GM23338 (cell line): ENCODE data around the gene SLC37A4. TPM values are rescaled to one million over a fixed set of nuclear protein-coding genes. Genes with fewer than 3 reads are reported as not detected.
A peak's percentile ranks its signal among the peaks of the same experiment; 100 is the strongest.
"Not testable (repeated sequence)": the region's sequence is repeated elsewhere in the genome, so short reads cannot be mapped to it uniquely, and the experiment has no call there.

Experiments used
- ATAC-seq: fragments of 200-7000 bp; cut with Tn5 transposase; 3 replicates; pipeline ENCODE4 v1.9.1; 2020
- DNase-seq: peaks from one replicate; pipeline ENCODE4 v3.0.0-alpha.2; 2015; ENCODE audit warnings: low spot score
- H2AFZ ChIP-seq: fragments of 200-600 bp; sonication (generic); 2 replicates; pipeline ENCODE4 v1.8.0; 2016; ENCODE audit warnings: antibody characterized with exemption, mild to moderate bottlenecking, moderate library complexity
- H3F3A ChIP-seq: fragments of 200-600 bp; sonication (generic); replicated peaks from 2 replicates; pipeline ENCODE4 v1.8.0; 2017; ENCODE audit warnings: antibody characterized with exemption, mixed run types, low read depth
- H3K27ac ChIP-seq: fragments of 200-600 bp; sonication (generic); 2 replicates; pipeline ENCODE4 v1.6.1; 2016; ENCODE audit warnings: low read depth
- H3K27me3 ChIP-seq: fragments of 200-600 bp; sonication (generic); 2 replicates; pipeline ENCODE4 v1.8.0; 2016; ENCODE audit warnings: mild to moderate bottlenecking, mixed run types, moderate library complexity; ENCODE audit not compliant: insufficient read depth
- H3K36me3 ChIP-seq: fragments of 200-600 bp; sonication (generic); 2 replicates; pipeline ENCODE4 v1.8.0; 2016; ENCODE audit warnings: mild to moderate bottlenecking; ENCODE audit not compliant: insufficient read depth
- H3K4me1 ChIP-seq: fragments of 200-600 bp; sonication (generic); 2 replicates; pipeline ENCODE4 v1.8.0; 2016; ENCODE audit warnings: mild to moderate bottlenecking, moderate library complexity; ENCODE audit not compliant: insufficient read depth
- H3K4me2 ChIP-seq: fragments of 200-600 bp; sonication (generic); 2 replicates; pipeline ENCODE4 v1.7.1; 2017; ENCODE audit warnings: mixed run types
- H3K4me3 ChIP-seq: fragments of 200-600 bp; sonication (generic); 2 replicates; pipeline ENCODE4 v1.6.1; 2016; ENCODE audit warnings: mixed run types
- H3K79me2 ChIP-seq: fragments of 200-600 bp; sonication (generic); replicated peaks from 2 replicates; pipeline ENCODE4 v1.8.0; 2017; ENCODE audit warnings: mild to moderate bottlenecking; ENCODE audit not compliant: insufficient read depth
- H3K9me2 ChIP-seq: fragments of 200-600 bp; sonication (generic); 2 replicates; pipeline ENCODE4 v1.8.0; 2017; ENCODE audit not compliant: insufficient read depth
- H4K20me1 ChIP-seq: fragments of 200-600 bp; sonication (generic); replicated peaks from 2 replicates; pipeline ENCODE4 v1.8.0; 2017; ENCODE audit warnings: mild to moderate bottlenecking; ENCODE audit not compliant: insufficient read depth
- H3K27ac Mint-ChIP-seq: 2 replicates; pipeline ENCODE4 v1.8.0; 2020; ENCODE audit warnings: inconsistent platforms, mild to moderate bottlenecking, moderate library complexity, mixed read lengths
- H3K27me3 Mint-ChIP-seq: 3 replicates; pipeline ENCODE4 v1.8.0; 2022; ENCODE audit warnings: low read depth, mild to moderate bottlenecking, moderate library complexity, mixed read lengths, inconsistent platforms; ENCODE audit not compliant: insufficient read depth, poor library complexity
- H3K36me3 Mint-ChIP-seq: 3 replicates; pipeline ENCODE4 v1.8.0; 2021; ENCODE audit warnings: low read depth, mild to moderate bottlenecking, inconsistent platforms, moderate library complexity, mixed read lengths
- H3K4me1 Mint-ChIP-seq: 3 replicates; pipeline ENCODE4 v1.8.0; 2020; ENCODE audit warnings: mild to moderate bottlenecking, inconsistent platforms, mixed read lengths
- H3K4me3 Mint-ChIP-seq: 3 replicates; pipeline ENCODE4 v1.8.0; 2021; ENCODE audit warnings: moderate library complexity, mild to moderate bottlenecking, inconsistent platforms, mixed read lengths
- H3K9me3 Mint-ChIP-seq: 3 replicates; pipeline ENCODE4 v1.8.0; 2020; ENCODE audit warnings: moderate library complexity, mild to moderate bottlenecking, inconsistent platforms, mixed read lengths
- EZH2 ChIP-seq: fragments of 200-600 bp; sonication (generic); IDR thresholded peaks from one replicate; pipeline ENCODE4 v1.8.0; 2017; ENCODE audit warnings: antibody characterized with exemption, mild to moderate bottlenecking, low read depth; ENCODE audit not compliant: unreplicated experiment
- POLR2AphosphoS5 ChIP-seq: IDR thresholded peaks from 2 replicates; pipeline ENCODE4 v1.6.1; 2016; ENCODE audit warnings: antibody characterized with exemption, low read depth
- ZNF114 ChIP-seq: fragments of 250-450 bp; sonication (Bioruptor Pico); IDR thresholded peaks from 2 replicates; pipeline ENCODE4 v1.5.0; 2020; ENCODE audit warnings: mild to moderate bottlenecking, moderate library complexity
- polyA plus RNA-seq: library from polyadenylated mRNA; unstranded; fragments of >200 nt; fragmentation: Nextera tagmentation; extraction: Ambion mirVana; gene quantifications from 2 replicates; pipeline ENCODE4 v1.2.1, GENCODE V29; 2016
- total RNA-seq: library from RNA; depleted of rRNA; stranded (reverse); fragments of >200 nt; shearing (Covaris generic); gene quantifications from 2 replicates; pipeline ENCODE4 v1.2.3, GENCODE V29; 2014
- TF ChIP-seq, protein P1 (sequence below): fragments of 250-450 bp; sonication (Bioruptor Pico); IDR thresholded peaks from 2 replicates; pipeline ENCODE4 v1.5.0; 2020; ENCODE audit warnings: mild to moderate bottlenecking, moderate library complexity
- TF ChIP-seq, protein P2 (sequence below), 2 experiments: fragments of 200-600 bp in 1 of 2; sonication (generic) in 1 of 2; conservative IDR thresholded peaks; 2 replicates each; pipeline versions ENCODE4 v1.5.1 to v1.6.1; 2016 to 2017; ENCODE audit warnings: antibody characterized with exemption in 2 of 2, low read depth in 2 of 2, mild to moderate bottlenecking in 2 of 2, moderate library complexity in 1 of 2
- TF ChIP-seq, protein P3 (sequence below): IDR thresholded peaks from 2 replicates; pipeline ENCODE4 v1.6.1; 2016; ENCODE audit warnings: antibody characterized with exemption

Gene SLC37A4
- total and polyA plus RNA-seq, 2 experiments from 2014 or later, result 23.4 to 56.4 TPM

- TF ChIP-seq, protein P1, sequence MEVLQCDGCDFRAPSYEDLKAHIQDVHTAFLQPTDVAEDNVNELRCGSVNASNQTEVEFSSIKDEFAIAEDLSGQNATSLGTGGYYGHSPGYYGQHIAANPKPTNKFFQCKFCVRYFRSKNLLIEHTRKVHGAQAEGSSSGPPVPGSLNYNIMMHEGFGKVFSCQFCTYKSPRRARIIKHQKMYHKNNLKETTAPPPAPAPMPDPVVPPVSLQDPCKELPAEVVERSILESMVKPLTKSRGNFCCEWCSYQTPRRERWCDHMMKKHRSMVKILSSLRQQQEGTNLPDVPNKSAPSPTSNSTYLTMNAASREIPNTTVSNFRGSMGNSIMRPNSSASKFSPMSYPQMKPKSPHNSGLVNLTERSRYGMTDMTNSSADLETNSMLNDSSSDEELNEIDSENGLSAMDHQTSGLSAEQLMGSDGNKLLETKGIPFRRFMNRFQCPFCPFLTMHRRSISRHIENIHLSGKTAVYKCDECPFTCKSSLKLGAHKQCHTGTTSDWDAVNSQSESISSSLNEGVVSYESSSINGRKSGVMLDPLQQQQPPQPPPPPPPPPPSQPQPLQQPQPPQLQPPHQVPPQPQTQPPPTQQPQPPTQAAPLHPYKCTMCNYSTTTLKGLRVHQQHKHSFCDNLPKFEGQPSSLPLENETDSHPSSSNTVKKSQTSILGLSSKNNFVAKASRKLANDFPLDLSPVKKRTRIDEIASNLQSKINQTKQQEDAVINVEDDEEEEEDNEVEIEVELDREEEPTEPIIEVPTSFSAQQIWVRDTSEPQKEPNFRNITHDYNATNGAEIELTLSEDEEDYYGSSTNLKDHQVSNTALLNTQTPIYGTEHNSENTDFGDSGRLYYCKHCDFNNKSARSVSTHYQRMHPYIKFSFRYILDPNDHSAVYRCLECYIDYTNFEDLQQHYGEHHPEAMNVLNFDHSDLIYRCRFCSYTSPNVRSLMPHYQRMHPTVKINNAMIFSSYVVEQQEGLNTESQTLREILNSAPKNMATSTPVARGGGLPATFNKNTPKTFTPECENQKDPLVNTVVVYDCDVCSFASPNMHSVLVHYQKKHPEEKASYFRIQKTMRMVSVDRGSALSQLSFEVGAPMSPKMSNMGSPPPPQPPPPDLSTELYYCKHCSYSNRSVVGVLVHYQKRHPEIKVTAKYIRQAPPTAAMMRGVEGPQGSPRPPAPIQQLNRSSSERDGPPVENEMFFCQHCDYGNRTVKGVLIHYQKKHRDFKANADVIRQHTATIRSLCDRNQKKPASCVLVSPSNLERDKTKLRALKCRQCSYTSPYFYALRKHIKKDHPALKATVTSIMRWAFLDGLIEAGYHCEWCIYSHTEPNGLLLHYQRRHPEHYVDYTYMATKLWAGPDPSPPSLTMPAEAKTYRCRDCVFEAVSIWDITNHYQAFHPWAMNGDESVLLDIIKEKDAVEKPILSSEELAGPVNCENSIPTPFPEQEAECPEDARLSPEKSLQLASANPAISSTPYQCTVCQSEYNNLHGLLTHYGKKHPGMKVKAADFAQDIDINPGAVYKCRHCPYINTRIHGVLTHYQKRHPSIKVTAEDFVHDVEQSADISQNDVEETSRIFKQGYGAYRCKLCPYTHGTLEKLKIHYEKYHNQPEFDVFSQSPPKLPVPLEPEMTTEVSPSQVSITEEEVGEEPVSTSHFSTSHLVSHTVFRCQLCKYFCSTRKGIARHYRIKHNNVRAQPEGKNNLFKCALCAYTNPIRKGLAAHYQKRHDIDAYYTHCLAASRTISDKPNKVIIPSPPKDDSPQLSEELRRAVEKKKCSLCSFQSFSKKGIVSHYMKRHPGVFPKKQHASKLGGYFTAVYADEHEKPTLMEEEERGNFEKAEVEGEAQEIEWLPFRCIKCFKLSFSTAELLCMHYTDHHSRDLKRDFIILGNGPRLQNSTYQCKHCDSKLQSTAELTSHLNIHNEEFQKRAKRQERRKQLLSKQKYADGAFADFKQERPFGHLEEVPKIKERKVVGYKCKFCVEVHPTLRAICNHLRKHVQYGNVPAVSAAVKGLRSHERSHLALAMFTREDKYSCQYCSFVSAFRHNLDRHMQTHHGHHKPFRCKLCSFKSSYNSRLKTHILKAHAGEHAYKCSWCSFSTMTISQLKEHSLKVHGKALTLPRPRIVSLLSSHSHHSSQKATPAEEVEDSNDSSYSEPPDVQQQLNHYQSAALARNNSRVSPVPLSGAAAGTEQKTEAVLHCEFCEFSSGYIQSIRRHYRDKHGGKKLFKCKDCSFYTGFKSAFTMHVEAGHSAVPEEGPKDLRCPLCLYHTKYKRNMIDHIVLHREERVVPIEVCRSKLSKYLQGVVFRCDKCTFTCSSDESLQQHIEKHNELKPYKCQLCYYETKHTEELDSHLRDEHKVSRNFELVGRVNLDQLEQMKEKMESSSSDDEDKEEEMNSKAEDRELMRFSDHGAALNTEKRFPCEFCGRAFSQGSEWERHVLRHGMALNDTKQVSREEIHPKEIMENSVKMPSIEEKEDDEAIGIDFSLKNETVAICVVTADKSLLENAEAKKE, result no peak
- no peak for TF ChIP-seq POLR2AphosphoS5
Observed at GRCh38 chr11:118984825-118985224, 45.9 kb downstream of the SLC37A4 start (continued).

GRCh38 chr11:118984337-118984736 lies 46.3 kb downstream of the SLC37A4 start:
- H3K4me3 Mint-ChIP-seq, H3K4me1 ChIP-seq, H3K79me2 ChIP-seq, H3K27me3 ChIP-seq, H2AFZ ChIP-seq, H3K27ac Mint-ChIP-seq, H3K9me3 Mint-ChIP-seq, H3K36me3 ChIP-seq, H3K4me2 ChIP-seq, ATAC-seq, H3F3A ChIP-seq, H3K36me3 Mint-ChIP-seq, DNase-seq, H3K27ac ChIP-seq, H4K20me1 ChIP-seq, H3K9me2 ChIP-seq, H3K4me3 ChIP-seq: not testable (repeated sequence)
- Mint-ChIP-seq H3K27me3 (peaks cover 11% of the 10 kb centered on the region), H3K4me1 (peaks cover 16% of the 10 kb centered on the region)

DNA sequence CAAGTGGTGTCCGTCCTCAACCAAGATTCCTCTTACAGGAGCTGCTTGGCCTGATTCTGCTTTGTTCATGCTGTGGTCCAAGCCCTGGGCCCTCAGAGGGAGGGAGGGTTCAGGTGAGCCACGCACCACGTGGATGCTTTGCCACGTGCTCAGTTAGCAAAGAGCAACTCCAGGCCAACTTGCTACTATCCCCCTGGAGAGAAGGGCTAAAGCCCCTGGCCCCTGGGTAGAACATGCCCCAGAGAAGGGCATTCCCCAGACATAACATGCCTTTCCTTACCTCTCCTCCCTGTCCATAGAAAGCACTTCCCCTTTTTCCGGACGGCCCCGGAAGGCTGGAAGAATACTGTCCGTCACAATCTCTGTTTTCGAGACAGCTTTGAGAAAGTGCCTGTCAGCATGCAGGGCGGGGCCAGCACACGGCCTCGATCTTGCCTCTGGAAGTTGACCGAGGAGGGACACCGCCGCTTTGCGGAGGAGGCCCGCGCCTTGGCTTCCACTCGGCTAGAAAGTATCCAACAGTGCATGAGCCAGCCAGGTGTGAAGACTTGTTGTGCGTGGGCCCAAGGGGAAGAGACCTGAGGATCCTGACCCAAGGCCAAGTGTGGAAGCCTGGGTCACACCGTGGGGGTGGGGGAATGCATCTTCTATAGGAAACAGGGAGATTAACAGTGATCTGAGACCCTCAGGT lies 50.3 kb downstream of the SLC37A4 start:
- H3F3A ChIP-seq, result peaks cover 9% of the 10 kb centered on the region; the same call in 1 of the 2 replicates
- H3K27ac Mint-ChIP-seq, result no peak overlapping the region
- no peaks in the 10 kb centered on the region for H3K79me2 ChIP-seq
- H3K4me1 Mint-ChIP-seq, result peaks cover 23% of the 10 kb centered on the region
- peak overlapping the region; percentile 27; the same call in 1 of the 2 replicates for H3K4me3 ChIP-seq
- peaks cover 16% of the 10 kb centered on the region for H3K27me3 Mint-ChIP-seq
- no peaks in the 10 kb centered on the region for H3K9me2 ChIP-seq
- no peaks in the 10 kb centered on the region for H3K36me3 Mint-ChIP-seq
- no peak overlapping the region for H3K27ac ChIP-seq
- no peaks in the 10 kb centered on the region for H4K20me1 ChIP-seq
- ATAC-seq, result peak; percentile 80
- DNase-seq, result peak; percentile 85
- TF ChIP-seq EZH2 (no peak), ZNF114 (CRISPR knock-in tag) (no peak)
- TF ChIP-seq, protein P2, sequence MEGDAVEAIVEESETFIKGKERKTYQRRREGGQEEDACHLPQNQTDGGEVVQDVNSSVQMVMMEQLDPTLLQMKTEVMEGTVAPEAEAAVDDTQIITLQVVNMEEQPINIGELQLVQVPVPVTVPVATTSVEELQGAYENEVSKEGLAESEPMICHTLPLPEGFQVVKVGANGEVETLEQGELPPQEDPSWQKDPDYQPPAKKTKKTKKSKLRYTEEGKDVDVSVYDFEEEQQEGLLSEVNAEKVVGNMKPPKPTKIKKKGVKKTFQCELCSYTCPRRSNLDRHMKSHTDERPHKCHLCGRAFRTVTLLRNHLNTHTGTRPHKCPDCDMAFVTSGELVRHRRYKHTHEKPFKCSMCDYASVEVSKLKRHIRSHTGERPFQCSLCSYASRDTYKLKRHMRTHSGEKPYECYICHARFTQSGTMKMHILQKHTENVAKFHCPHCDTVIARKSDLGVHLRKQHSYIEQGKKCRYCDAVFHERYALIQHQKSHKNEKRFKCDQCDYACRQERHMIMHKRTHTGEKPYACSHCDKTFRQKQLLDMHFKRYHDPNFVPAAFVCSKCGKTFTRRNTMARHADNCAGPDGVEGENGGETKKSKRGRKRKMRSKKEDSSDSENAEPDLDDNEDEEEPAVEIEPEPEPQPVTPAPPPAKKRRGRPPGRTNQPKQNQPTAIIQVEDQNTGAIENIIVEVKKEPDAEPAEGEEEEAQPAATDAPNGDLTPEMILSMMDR (conservative IDR thresholded peaks at IDR 0.05; ENCODE audit: low read depth in 2 of 2), result peak in 1 of 2 experiments; percentile 26; a peak in 1 of 4 replicates
- TF ChIP-seq, protein P3, sequence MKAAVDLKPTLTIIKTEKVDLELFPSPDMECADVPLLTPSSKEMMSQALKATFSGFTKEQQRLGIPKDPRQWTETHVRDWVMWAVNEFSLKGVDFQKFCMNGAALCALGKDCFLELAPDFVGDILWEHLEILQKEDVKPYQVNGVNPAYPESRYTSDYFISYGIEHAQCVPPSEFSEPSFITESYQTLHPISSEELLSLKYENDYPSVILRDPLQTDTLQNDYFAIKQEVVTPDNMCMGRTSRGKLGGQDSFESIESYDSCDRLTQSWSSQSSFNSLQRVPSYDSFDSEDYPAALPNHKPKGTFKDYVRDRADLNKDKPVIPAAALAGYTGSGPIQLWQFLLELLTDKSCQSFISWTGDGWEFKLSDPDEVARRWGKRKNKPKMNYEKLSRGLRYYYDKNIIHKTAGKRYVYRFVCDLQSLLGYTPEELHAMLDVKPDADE, result no peak
- peak overlapping the region; percentile 73 for H3K4me2 ChIP-seq
- H3K36me3 ChIP-seq, result no peaks in the 10 kb centered on the region
- peak overlapping the region; percentile 43; the same call in 1 of the 3 replicates for H3K4me3 Mint-ChIP-seq
- H2AFZ ChIP-seq, result peak overlapping the region; percentile 89
- no peaks in the 10 kb centered on the region for H3K9me3 Mint-ChIP-seq
- peaks cover 16% of the 10 kb centered on the region for H3K4me1 ChIP-seq
- H3K27me3 ChIP-seq, result peaks cover 5% of the 10 kb centered on the region; the same call in 1 of the 2 replicates
